NAMALWA (cell line): ENCODE data around the gene BTLA.
"Not testable (repeated sequence)": the region's sequence is repeated elsewhere in the genome, so short reads cannot be mapped to it uniquely, and the experiment has no call there.

Experiments
- DNase-seq: peaks from one replicate; pipeline ENCODE4 v3.0.0-alpha.2; 2015; ENCODE audit warnings: low spot score

BTLA gene, protein sequence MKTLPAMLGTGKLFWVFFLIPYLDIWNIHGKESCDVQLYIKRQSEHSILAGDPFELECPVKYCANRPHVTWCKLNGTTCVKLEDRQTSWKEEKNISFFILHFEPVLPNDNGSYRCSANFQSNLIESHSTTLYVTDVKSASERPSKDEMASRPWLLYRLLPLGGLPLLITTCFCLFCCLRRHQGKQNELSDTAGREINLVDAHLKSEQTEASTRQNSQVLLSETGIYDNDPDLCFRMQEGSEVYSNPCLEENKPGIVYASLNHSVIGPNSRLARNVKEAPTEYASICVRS

DNA sequence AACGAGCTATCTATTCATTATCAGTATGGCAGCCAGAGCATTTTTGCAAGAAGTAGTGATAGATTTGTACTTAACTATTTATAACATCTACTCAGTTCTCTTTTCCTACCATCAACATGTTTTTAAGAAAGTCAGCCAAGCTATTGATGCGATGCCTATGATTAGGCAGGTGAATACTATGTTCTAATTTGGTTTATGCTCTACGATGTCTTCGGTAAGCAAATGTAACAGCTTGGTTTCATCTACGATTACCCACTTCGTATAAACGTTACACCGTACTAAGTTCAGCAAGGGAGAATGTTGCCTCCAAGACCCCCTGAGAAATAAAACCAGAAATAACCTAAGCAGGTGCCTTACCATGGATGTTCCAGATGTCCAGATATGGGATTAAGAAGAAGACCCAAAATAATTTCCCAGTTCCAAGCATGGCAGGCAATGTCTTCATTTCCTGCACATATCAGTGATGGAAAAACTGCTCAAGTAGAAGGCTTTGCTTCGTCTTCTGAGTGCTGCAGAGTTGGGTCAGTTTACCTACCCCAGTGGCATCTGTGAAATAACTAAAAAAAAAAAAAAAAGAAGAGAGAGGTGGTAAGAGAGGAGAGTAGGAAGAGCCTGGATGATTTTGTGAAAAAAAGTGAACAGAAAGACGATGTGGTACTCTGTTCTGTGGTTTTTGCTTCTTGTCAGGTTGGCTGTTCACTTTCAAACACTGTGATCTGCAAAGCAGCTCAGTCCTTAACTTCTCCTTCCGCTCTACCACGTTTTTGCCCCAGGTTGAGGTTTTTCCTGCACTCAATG, at the start of gene BTLA:
Gene BTLA (minus strand): TSS at position 559 of the 798 bp plus-strand sequence. CDS start 114 bp downstream, at position 445.
- DNase-seq, result peak; percentile 47

DNA sequence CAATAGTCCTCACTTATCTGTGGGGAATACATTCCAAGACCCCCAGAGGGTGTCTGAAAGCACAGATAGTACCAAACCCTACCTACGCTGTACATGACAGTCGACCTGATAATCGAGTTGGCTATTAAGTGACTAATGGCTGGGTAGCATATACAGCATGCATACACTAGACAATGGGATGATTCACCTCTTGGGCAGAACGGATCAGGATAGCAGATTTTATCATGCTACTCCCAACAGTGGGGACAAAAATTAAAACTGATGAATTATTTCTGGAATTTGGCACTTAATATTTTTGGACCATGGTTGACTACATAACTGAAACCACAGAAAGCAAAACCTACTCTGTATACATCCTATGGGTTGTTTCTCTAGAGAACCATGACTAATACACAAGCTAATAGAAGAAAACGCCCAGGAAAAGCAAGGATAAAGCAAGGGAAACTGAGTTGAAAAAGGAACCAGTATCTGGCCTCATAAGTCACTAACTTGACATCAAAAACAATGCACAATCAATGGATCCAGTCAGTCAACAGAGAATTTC, 47.0 kb upstream of the BTLA start:
- DNase-seq, result no peak

DNA sequence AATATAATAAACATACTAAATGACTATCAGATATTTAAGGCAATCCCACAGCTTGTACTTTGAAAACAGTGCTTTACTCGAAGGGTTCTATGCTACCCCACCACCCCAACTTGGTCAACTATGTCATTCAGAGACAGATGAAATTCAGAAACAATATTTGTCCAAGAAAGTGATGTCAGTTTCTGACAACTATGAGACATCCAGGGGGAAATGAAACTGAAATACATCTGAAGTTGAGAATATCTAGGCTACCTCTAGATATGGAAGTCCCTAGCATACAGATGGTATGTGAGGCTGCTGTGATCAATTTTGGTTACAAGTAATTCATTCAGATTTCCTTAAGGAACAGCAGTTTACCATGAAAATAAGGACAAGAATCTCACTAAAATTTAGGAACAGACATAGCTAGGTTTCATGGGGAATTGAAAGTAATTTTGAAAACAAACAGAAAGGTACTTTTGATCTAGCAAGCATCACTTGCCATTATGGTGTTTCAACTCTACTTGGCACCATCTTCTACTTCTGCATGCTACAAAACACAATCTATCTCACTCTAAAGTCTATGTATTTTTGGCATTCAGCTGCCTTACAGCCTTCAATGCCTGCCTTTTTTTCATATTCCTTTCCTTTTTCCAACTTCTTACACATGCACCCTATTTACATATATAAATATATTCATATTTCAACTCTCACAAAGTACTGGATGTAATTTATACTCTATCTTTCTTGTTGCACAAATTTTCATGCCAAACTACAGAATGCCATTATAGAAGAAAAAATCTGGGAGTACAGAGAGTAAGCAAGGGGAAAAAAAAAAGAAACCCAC, 40.8 kb upstream of the BTLA start:
- DNase-seq, result no peak

DNA sequence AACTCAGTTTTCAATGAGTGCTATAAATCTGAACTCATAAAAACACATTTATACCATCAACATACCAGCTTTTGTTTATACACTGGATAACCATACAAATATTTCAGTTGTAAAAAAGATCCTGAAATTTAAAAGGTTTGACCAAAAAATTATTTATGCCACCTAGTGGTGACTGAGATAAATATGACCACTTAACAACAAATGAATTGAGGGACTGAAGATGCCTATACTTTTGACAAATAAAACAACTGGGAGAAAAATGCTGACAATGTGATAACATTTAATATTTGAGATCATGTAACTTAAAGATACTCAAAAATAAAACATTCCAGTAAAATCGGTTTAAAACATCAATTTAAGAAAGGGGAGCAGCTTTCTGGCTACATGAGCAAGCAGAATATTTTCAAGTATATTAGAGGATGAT, 32.1 kb upstream of the BTLA start:
- DNase-seq, result peak; percentile 69

DNA sequence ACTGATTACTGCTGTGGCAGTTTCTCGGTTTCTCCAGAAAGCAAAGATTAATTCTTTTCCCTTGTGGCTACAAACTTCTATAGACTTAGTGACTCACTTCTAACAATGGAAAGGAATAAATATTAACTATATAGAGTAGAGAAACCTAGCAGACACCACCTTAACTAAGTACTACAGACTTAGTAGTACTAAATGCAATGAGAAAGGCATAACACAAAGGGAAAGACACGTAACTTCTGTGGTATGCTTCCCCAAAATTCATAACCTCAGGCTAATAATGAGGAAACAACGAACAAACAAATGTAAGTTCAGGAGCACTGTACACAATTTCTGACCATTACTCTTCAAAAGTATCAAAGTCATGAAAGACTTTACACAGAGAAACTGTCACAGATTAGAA, 31.3 kb upstream of the BTLA start:
- DNase-seq, result no peak

DNA sequence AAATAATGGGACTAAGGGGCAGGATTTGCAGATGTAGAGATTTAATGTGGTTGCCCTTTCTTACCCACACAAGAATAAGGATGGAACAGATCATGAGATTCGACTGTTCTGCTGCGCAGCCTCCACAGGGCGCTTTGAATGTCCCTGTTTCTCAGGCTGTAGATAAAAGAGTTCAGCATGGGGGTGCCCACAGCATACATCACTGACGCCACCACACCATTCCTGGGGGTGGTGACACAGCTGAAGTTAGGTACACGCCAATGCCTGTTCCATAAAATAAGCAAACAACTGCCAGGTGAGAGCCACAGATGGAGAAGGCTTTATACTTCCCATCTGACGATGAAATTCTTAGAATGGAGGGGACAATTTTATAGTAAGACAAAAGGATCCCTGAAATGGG, 24.9 kb upstream of the BTLA start:
- not testable (repeated sequence) for DNase-seq

DNA sequence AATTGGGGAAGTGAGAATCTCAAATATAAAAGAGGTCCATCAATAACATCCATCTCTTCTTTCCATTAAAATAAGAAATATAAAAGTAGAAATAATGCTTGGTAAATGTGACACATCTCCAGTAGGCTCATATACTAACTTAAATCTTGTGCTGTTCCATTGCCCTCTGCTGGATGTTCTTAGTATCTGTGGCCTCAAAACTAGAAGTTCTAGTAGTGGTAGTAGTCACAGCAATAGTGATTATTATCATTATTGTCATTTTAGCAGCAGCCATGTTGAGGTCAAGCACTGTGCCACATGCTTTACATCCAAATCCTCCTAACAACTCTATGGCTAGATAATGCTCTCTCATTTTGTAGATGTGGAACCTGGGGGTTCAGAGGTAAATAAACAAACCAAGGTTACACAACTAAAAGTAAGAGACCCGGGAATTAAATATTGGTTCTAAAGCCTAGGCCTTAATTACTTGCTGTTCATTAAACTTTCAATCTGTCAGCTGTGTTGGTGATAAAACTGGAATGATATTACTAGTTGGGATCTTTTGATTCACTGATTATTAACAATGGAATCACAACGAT, 20.2 kb upstream of the BTLA start:
- peak; percentile 83 for DNase-seq

DNA sequence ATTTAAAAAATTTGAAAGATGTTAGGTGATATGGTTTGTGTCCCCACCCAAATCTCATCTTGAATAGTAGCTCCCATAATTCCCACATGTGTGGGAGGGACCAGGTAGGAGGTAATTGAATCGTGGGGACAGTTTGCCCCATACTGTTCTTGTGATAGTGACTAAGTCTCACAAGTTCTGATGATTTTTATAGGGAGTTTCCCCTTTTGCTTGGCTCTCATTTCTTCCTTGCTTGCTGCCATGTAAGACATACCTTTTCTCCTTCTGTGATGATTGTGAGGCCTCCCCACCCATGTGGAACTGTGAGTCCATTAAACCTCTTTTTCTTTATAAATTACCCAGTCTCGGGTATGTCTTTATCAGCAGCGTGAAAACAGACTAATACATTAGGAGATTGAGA, 19.7 kb upstream of the BTLA start:
- DNase-seq, result peak; percentile 12

DNA sequence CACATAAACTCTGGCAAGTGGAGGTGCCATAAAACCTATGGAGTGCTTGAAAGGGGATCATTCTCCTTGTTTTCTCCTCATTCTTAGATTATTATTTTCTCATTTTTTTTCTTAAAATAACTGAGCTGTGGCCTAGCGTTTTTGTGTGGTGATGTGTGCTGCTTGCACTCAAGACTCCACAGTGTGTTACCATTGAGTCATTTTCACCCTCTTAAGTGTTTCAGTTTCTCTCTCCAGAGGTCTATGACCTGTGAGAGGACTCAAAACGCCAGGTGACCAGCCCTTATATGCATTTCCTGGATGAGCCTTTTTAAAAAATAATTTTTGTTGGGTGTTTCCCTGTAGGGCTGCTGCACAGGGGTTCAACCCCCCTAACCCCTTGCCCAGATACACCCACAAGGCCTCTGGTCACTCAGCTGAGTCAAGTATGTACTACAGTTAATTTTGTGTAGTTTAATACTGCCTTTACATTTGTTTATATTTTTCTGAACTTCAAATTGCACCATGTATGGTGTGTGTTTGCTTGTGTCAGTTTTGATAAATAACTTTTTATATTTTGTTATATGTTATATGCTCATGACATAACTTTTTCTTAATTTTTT, 15.4 kb upstream of the BTLA start:
- no peak for DNase-seq

DNA sequence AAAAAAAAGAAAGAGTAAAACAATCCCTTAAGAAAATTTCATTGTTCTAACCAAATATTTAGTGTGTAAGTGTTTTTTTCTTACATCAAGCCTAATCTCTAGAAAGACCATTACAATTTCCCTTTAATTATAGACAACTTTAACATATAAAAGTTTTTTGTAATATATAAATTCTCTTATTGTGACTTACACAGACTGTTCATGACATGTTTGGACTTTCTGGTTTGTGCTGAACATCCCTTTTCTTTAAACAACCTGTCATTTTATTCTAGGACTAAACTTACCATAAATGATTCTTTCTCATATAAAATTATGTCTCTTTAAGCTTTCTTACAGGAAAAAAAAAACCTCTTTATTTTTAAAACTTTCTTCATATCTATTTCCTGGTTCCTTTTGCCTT, 13.0 kb upstream of the BTLA start:
- no peak for DNase-seq

DNA sequence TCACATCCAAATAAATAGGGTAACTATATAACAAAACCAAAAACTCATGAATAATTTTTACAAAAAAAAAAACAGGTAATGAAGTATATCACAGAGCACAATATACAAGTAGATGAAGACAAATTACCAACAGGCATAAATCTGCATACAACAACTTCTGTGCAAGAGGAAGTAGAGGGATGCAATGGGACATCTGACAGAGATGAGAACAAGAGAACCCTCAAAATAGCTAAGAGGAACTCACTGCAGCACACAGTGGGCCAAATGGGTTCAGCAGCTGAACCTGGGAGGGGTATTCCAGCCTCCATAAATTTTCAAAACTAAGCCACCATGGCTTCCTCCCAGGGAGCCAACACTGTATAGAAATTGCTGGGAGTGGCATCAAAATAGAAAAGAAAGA, 9.6 kb upstream of the BTLA start:
- no peak for DNase-seq

DNA sequence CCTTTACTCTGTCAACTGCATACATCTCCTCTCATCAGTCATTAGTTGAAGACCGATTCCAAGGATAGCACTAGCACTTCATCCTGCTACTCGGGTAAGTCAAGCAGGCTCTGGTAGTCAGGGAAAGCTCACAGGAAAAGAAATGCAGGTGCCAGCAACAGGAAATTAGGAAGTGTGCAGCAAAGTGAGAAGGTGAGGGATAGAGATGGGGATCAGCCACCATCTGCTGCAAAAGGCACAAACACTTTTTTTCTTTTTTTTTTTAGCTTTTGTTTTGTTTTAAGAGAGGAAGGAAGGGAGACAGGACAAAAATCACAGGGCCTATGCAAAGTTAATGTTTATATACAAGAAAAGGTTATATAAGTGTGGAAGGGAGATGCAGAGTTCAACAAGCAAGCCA, 9.0 kb upstream of the BTLA start:
- no peak for DNase-seq

DNA sequence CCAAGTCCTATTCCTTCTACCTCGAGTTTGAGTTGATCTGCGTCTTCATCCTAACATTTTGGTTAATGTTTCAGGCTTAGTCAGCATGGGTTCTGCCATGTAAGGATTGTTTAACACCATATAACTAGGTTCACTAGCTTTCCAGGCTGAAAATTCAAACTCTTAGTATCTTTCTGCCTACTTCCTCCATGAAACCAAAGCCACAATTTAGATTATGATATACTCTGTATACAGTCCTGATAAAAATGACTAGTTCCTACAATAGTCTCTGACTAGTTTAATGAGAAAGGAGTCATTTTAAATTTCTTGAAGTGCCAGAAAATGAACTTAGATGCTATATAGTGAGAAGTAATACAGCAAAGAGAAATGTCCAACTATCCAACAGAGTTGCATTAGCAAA, 6.6 kb upstream of the BTLA start:
- no peak for DNase-seq

DNA sequence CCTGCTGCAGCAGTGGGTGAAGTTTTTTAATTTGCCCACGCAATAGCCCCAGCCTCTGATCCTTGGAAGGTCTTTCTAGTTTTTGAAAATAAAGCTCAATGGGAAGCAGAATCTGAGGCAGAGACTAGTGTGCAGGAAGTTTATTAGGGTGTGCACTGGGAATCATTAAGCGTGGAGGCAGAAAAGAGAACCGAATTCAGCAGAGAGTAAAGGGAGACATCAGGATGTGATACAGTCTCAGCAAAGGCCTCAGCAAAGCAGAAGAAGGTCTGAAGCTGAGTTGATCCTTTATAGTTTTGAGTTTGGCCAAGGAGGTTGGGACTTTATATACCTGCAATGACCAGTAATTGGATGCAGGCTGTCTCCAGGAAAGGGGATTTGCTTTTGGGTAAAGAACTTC, 4.9 kb upstream of the BTLA start:
- DNase-seq, result no peak

DNA sequence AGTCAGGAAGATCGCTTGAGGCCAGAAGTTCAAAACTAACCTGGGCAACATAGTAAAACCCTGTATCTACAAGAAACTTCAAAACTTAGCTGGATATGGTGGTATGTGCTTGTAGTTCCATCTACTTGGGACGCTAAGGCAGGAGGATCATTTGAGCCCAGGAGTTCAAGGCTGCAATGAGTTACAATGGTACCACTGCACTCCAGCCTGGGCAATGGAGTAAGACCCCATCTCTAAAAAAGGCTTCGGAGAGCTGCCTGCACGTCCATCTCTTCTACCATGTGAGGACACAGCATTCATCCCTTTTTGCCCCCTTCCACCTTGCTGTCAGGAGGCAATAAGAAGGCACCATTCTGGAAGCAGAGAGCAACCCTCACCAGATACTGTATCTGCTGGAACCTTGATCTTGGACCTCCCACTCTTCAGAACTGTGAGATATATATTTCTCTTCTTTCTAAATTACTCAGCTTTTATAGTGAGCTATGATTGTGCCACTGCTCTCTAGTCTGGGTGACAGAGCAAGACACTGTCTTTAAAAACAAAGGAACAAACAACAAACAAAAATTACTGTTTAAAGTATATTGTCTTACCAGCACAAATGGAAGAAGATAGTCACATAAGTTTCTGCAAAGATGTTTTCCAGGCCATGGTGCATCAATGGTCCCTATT, 4.2 kb upstream of the BTLA start:
- no peak for DNase-seq

DNA sequence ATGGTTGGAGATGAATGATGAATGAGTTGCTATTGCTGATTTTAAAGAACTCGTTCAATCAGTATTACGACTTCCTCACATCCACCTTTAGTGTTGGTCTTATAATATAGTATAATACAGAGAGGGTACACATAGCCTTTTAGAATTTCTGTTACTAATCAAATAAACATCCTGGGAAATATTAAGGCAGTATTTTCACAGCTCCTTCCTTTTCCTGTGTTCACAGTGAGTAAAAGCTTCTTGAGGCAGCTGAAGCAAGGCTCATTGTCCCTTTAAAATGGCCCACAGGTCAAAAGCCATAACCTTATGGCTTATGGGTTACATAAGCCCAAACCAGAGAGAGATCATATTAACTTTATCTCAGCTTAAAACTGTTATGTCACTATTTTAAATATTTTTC, 1.3 kb upstream of the BTLA start:
- no peak for DNase-seq

DNA sequence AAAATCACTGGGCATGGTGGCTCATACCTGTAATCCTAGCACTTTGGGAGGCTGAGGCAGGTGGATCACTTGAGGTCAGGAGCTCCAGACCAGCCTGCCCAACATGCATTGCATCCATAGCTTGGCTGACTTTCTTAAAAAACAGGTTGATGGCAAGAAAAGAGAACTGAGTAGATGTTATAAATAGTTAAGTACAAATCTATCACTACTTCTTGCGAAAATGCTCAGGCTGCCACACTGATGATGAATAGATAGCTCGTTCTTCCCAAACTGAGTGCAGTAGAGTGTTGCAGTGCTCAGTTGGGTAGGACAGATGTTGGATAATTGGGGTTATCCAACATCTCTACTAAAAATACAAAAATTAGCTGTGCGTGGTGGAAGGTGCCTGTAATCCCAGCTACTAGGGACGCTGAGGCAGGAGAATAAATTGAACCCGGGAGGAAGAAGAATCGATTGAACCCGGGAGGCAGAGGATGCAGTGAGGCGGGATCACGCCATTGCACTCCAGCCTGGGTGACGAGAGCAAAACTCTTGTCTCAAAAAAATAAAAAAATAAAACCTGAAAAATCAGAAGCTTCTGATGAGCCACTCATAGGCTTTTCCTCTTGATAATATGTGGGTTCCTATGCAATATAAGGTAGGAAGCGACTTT, 1.2 kb downstream of the BTLA start:
- DNase-seq, result peak; percentile 14

DNA sequence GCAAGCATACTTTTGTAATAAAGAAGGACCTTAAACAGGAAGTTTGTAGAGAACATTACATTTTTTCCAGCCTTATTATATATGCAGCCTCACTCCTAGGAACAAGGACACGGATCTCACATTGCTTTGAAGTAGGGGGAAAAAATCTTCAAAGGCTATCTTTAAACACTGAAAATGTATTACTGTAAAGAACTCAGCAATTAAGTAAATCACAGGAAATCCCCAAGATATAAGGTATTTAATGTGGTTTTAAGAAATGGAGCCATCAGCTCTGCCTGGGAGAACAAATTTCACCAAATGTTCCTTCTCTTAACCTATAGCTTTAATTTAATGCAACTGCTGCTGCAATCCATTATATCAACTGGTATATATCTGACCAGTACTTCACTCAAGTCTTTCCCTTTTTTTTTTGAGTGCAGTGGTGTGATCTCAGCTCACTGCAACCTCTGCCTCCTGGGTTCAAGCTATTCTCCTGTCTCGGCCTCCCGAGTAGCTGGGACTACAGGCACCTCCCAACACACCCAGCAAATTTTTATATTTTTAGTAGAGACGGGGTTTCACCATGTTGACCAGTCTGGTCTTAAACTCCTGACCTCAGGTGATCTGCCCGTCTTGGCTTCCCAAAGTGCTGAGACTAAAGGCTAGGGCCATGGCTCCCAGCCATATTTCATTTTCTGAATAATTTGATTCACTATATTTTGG, 2.8 kb downstream of the BTLA start:
- no peak for DNase-seq

DNA sequence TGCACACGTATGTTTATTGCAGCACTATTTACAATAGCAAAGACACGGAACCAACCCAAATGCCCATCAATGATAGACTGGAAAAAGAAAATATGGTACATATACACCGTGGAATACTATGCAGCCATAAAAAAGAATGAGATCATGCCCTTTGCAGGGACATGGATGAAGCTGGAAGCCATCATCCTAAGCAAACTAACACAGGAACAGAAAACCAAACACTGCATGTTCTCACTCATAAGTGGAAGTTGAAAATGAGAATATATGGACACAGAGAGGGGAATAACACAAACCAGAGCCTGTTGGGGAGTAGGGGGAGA, 4.9 kb downstream of the BTLA start:
- not testable (repeated sequence) for DNase-seq

DNA sequence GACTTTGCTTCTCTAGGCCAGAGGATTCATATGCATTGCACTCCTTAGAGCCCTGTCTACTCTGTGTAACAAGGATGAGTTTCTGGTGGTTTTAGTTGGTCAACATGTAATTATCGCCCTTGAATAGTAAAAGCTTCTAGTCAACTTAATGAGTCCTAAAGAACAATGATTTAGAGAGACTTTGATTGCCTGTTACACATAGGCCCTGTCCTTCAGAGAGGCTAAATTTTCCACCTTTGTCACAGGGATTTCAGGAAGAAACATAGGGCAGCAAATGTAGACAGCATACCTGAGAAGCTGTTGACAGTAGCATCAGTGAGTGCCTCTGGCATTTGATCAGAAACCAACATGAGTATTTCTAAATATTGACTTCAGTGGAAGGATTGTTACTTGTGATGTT, 7.1 kb downstream of the BTLA start:
- DNase-seq, result no peak
